DLD1 (cell line): Measurements from ENCODE around the gene TIFAB.

Source experiments
- in situ Hi-C: cut with HindIII; loops from 2 replicates; pipeline ENCODE4 v1.10.0; 2017; ENCODE audit warnings: low sequenced_read_pairs

TIFAB gene

GRCh38 chr5:135482381-135482933 lies 30.3 kb upstream of the TIFAB start:
- in situ Hi-C loops, result no loop called here

GRCh38 chr5:135481909-135482311 lies 29.8 kb upstream of the TIFAB start:
- in situ Hi-C loops, result no loop called here

GRCh38 chr5:135481387-135481786 lies 29.2 kb upstream of the TIFAB start:
- in situ Hi-C loops, result no loop called here

- in situ Hi-C loops, result no loop called here
Observed at GRCh38 chr5:135480511-135480910, 28.4 kb upstream of the TIFAB start.

DNA sequence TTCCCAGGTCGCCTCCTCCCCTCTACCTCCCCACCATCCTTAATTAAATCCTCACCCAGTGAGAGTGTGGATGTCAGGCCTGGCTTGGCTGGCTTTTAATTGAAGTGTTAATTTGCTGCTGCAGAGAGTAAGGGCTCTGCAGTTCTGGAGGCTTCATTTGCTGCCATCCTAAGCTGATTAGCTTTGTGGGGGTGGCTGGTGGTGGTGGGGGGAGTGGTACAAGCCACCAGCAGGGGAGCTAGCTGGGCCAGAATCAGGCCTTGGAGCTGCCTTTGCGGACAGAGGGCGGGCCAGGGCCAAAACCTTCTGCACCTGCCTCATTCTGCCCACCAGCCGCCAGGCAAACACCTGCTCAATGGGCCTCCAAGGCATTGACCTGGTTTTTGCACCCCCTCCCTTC lies 26.8 kb upstream of the TIFAB start:
- in situ Hi-C loops, result no loop called here

DNA sequence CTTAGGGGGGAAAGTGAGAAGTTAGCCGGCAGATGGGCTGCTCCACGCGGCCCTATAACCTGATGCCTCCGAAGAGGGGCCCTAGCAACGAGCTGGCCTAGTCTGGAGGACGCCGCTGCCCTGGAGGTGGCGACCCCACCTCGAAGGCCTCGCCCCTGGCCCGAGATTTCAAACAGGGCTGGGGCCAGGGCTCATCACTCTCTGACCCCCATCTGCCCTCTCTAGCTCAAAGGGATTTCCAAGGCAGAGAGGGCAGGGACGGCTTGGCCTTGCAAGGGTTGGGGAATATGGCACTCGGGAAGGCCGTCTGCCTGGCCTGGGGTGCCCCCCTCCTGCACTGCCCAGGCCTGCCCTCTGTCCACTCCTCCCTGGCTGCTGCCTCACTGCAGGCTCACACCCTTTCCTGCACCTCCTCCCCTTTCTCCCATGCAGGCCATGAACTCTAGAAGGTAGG lies 25.5 kb upstream of the TIFAB start:
- in situ Hi-C loops, result no loop called here

- in situ Hi-C loops, result no loop called here
Observed at GRCh38 chr5:135476615-135477581, 24.7 kb upstream of the TIFAB start.

GRCh38 chr5:135473956-135474670 lies 22.0 kb upstream of the TIFAB start:
- in situ Hi-C loops, result loop anchor here (25.0 kb wide), 1 partner anchor 263 kb away; no protein-coding TSS in a partner anchor

- in situ Hi-C loops, result loop anchor here (25.0 kb wide), 1 partner anchor 265 kb away; no protein-coding TSS in a partner anchor
Observed at GRCh38 chr5:135472141-135472540, 20.0 kb upstream of the TIFAB start.

DNA sequence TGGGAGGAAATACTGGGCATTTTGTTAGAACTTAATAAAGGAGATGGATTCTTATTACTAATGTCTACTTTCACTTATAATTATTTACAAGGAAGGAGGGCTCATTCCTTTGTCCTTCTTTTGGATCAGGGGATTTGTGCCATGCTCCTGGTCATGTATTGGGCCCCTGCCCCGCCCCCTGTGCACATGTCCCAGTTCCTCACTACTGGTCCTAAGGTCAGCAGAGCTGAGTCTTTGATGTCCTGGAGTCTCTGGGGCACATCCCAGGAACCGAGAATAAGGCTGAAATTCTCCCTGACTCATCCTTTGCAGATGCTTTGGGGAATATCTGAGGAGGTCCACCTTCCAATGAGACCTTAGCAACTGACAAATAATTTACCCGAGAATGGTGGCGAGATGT lies 19.6 kb upstream of the TIFAB start:
- in situ Hi-C loops, result loop anchor here (25.0 kb wide), 1 partner anchor 266 kb away; no protein-coding TSS in a partner anchor

DNA sequence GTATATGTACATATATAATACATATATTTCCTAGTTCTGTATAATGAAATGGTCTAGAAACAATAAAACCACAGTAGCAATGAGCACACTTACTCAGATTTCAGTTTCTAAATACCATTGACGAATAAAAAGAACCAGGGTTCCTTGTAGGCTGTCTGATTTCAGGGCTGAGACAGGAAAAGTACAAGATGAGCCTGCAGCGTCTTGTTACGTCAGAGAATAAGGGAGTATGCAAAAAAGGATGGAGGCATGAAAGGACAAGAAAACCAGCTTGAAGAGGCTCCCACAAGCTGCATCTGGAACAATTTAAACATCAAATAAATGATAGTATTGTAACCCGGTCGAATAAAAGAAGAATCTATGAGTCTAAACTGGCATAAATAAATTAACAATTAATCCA lies 17.8 kb upstream of the TIFAB start:
- in situ Hi-C loops, result loop anchor here (25.0 kb wide), 1 partner anchor 267 kb away; no protein-coding TSS in a partner anchor

DNA sequence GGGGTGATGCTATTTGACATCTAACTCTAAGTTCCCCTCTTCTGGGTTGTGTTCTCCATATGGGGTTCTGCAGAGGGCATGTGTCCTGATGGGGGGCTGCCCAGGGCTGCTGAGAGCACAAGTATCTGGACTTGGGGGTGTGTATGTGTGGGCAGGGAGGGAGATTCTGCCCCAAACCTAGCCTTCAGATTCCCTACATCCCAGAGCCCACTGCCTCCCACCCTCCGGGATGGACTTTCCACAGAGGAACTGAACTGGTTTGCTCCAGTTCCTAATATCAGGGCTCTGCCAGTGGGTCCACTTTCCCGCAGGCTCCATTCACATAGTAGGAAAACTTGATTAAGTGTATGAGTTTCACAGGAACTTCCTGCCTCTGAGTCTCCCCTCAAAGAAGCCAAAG lies 16.4 kb upstream of the TIFAB start:
- in situ Hi-C loops, result loop anchor here (25.0 kb wide), 1 partner anchor 269 kb away; no protein-coding TSS in a partner anchor

DNA sequence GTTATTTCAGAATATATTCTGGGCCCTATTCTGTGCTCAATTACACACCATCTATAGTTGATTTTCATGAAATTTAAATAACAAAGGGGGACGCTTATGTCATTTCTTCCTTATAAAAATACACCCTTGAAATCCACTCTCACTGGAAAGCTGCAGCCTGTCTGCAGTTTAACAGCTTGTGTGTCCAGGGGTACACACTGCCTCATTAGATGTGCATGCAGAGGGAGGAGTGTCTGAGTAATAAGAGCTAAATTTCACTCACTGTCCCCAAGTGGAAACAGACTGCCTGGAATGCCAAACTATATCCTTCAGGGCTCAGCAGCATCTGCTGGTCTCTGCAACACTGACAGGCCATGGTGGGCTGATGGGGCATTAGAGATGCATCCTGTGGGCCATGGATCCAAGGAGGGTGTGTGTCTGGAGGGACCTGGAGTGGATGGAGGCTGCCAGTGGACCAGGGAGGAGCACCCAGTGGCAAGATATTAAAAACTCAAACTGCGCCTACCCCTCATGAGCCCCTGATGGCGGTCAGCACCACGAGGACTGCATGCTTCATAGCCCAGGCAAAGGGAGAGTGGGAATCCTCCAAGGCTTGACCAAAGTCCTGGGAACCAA lies 15.8 kb upstream of the TIFAB start:
- in situ Hi-C loops, result loop anchor here (25.0 kb wide), 1 partner anchor 269 kb away; no protein-coding TSS in a partner anchor

- in situ Hi-C loops, result loop anchor here (25.0 kb wide), 1 partner anchor 270 kb away; no protein-coding TSS in a partner anchor
Observed at GRCh38 chr5:135467051-135467625, 15.0 kb upstream of the TIFAB start.

- in situ Hi-C loops, result loop anchor here (25.0 kb wide), 1 partner anchor 271 kb away; no protein-coding TSS in a partner anchor
Observed at GRCh38 chr5:135466178-135467050, 14.3 kb upstream of the TIFAB start.

DNA sequence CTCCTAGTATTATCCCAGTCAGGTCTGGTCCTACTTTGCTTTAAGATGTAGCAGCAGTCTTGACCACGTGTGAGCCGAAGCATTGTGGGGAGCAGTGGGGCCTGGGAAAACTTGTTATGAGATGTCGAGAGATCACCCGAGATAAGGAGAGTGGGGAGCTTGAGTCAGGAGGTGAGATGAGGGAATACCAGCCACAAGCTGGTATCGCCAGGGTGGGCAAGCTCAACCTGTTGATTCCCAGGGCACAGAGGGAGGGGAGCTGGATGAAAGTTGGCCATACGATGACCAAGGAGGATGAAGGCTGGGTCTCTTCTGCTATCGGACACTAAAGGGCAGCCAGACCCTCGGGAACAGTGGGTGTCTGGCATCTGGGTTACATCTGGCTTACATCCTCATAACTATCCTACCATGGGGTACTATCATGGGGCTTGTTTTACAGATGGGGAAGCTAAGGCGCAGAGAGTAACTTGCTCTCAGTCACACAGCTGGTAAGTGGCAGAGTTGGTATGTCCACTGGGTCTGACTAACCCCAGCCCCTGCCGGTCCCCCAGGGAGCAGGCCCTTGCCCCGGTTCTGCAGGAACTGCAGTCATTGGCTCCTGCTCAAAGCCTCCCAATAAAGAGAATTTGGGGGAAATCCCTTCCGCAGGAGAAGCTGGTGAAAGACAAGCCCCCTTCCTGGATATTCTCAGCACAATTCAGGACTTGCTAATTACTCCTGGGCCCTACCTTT lies 13.4 kb upstream of the TIFAB start:
- in situ Hi-C loops, result loop anchor here (25.0 kb wide), 1 partner anchor 272 kb away; no protein-coding TSS in a partner anchor

- in situ Hi-C loops, result loop anchor here (5.0 to 25.0 kb wide), 4 partner anchors 45 to 370 kb away; partner anchors contain the start of gene SLC25A48
Observed at GRCh38 chr5:135462304-135462703, 10.2 kb upstream of the TIFAB start.

DNA sequence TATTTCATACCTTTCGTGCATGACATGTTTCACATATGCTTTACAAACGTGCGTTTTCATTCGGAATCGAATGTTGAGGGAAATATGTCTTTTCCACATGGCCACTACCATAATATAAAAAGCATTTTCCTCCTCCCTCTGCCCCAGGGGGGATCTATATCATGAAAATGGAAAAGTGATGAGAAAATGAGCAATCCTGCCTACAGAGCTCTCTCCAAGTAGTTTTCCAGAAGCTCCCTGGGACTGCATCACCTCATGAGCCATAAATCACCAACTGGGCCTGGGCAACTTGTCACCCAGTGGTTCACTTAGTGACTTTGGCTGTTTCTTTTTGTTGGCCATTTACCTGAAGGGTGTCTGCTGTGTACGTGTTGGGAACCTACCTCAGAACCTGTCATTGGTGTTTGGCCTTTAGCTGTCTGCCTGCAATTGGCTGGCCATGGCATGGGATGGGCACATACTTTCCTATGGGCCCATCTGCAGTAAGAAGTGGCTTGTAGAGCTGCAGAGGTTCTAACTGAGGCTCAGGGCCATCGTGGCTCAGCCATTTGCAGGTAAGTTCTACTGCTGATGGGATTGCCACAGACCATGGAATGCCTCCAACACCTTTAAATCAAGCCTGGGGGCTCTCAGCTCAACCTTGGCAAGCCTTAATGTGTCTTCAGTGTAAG lies 9.5 kb upstream of the TIFAB start:
- in situ Hi-C loops, result loop anchor here (5.0 to 25.0 kb wide), 4 partner anchors 44 to 371 kb away; partner anchors contain the start of gene SLC25A48
